T follicular helper cell (primary cell): Measurements from ENCODE around the gene STX5.
"Not testable (repeated sequence)": the region's sequence is repeated elsewhere in the genome, so short reads cannot be mapped to it uniquely, and the experiment has no call there.

Experiments used
- DNase-seq: peaks from one replicate; pipeline ENCODE4 v3.0.0-alpha.2; 2020; ENCODE audit warnings: low read depth

Gene STX5

GRCh38 chr11:62830904-62831519, 839 bp downstream of the STX5 start:
- no peak for DNase-seq

GRCh38 chr11:62828130-62828529, 3.7 kb downstream of the STX5 start:
- DNase-seq = not testable (repeated sequence)

DNA sequence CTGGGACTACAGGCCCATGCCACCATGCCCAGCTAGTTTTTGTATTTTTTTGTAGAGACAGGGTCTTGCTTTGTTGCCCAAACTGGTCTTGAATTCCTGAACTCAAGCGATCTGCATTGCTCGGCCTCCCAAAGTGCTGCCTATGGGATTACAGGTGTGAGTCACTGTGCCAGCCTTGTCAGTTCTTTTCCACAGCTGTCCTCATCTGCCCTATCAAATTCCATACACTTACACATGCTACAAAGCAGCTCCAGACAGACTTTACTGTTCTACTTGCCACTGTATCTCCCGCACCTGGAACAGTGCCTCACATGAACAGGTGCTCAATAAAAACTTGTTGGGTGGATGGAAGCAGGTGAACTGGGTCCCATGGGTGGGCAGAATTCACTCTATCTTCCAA, 8.2 kb downstream of the STX5 start:
- no peak for DNase-seq

GRCh38 chr11:62817129-62817528, 14.7 kb downstream of the STX5 start:
- no peak for DNase-seq

DNA sequence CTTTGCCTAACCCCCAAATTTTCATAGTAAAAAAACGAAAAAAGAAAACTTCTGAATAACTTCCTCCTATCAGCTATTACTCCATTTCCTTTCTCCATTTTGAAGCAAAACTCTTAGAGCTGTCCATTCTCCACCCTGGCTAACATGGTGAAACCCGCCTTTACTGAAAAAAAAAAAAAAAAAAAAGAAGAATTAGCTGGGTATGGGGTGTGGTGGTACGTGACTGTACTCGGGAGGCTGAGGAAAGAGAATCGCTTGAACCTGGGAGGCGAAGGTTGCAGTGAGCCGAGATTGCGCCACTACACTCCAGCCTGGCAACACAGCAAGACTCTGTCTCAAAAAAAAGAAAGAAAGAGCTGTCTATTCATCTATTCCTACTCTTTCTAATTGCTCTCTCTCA, 15.3 kb downstream of the STX5 start:
- no peak for DNase-seq

DNA sequence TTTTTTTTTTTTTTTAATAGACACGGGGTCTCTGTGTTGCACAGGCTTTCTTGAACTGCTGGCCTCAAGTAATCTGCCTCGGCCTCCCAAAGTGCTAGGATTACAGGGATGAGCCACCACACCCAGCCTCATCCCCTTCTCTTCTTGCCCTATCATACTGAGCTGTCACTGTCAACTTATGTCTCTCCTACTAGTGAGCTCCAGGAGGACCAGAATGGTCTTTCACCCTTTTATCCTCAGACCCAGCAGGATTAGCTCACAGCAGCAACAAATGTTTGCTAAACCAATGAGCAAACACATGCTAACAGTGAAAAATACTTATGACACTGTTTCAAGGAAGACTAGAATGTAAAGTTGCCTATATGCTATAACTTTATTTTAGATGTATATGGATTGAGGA, 20.2 kb downstream of the STX5 start:
- DNase-seq = no peak

DNA sequence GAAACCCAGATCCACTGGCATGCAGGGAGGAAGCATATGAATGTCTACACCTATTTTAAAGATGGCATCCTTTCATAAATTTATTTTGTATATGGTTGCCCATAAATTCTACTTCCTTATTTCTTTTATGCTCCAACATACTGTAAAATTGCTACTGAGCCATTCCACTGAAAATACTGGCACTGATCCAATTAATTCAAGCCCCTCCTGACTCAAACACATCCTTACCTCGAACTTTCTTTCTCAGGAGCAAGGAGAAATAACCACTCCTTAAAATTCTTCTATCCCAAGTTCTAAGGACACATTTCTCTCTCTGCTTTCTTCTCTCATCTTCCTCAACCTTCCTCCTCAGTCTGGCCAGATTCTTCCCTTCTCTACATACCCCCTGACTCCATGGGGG, 21.1 kb downstream of the STX5 start:
- no peak for DNase-seq

GRCh38 chr11:62806611-62807121, 25.2 kb downstream of the STX5 start:
- DNase-seq = no peak

- no peak for DNase-seq
Observed at GRCh38 chr11:62805961-62806441, 25.9 kb downstream of the STX5 start.

DNA sequence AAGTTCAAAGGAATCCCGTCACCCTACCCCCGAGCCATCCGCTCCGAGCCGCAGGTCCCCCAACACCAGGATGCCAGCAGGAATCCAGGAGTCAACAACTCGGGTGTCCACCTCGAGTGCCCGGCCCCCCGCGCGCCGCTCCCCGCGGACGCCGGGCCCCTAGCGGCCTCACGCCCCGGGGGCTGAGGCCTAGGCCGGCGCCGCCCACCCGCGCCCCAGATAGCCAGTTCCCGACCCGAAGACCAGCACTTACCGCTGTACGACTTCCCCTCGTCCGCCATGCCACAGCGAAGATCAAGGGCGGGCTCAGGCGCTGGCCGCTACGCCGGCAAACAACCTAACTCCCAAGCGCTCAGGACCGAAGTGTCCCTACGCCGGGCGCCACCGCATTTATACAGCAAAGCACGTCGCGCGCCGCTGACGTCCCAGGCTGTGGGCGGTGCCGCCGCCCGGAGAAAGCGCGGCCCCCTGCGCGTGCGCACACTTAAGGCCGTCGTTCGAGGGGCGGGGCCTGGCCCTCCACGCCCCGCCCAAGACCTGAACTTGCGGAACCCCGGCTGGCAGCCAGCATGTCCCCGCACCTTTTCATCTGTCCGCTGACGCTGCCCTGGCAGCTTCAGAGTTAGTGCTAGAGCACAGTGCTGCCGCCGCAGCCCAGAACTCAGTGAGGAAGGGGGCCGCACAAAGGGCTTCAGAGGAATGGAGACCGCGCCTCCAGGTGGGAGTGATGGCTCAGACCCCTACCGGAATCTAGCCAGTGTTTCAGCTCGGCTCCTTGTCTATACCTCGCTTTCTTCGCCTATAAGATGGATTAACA, 26.6 kb downstream of the STX5 start, which contains the start of gene NXF1:
NXF1 (minus strand) TSS at position 365 of the 817 bp plus-strand sequence; CDS start at position 281, 84 bp downstream.
- peak; percentile 92 for DNase-seq

GRCh38 chr11:62804310-62805075, 27.4 kb downstream of the STX5 start:
- DNase-seq = no peak

DNA sequence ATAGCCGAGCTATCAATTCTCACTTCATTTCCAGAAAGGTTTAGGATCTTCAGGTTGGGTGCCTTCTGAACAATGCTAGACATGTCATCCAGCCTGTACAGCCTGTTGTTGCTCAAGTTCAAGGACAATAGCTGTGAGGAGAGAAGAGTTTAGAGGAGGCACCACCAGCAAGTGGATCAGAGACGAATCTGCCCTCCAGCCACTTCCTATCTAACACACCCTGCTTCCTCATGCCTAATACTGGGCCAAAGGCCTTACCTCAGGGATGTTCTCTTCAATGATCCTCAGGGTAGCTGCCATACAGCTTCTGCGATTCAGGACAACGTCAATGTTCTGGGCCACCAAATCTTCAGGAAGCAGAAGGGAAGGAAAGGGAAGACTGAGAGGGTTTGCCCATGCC, 30.8 kb downstream of the STX5 start:
- DNase-seq = no peak

GRCh38 chr11:62799486-62799885, 32.4 kb downstream of the STX5 start:
- no peak for DNase-seq

- no peak for DNase-seq
Observed at GRCh38 chr11:62796281-62796680, 35.6 kb downstream of the STX5 start.

- DNase-seq = no peak
Observed at GRCh38 chr11:62794201-62794775, 37.6 kb downstream of the STX5 start.

DNA sequence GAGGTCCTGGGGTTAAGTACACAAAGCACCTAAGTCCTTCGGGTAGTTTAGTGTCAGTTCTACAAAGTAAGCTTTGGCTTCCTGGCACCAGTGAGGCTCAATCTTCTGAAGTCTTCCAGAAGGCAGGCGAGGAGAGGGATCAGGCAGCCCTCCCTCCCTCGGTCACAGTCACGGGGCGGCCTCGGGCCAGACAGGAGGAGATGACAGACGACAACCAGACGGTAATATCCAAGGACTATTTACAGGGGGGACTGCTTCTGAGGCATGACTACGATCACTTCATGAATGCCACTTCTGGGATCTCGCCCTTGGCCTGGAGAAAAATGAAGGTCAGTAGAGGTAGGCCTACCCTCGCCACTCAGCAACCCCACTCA, 39.7 kb downstream of the STX5 start:
- no peak for DNase-seq

DNA sequence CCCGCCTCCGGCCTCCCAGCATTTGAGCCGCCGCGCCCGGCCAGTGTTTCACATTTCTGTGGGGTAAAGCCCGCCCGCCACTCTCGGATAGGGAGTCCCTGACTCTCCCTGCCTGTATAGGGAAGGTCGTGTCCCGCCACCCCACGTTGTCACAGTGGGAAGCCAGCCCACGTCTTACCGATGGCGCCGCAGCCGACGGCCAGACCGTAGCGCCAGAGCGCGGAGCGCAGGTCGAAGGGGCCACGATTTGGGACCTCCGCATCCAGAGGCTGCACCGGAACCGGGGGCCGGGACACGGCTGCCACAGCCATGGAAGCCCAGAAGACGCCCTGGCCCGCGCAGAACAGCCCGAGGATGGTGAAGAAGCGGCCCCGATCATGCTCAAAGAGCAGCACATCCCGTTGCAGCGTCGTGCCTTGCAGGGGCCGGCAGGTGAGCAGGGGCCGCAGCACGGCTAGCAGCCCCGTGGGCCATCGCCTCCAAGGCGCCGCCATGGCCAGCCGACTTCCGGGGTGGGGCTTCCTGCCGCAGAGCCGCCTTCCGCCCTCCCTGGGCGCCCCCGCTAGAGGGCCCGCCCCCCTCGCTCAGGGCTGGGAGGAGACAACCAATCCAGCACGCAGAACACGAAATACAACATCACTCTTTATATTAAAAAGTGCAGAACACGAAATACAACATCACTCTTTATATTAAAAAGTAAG, 40.2 kb downstream of the STX5 start, which contains the start of gene TMEM223:
TMEM223 (minus strand) TSS at position 506 of the 701 bp plus-strand sequence; CDS start at position 494, 12 bp downstream.
- peak; percentile 83 for DNase-seq

GRCh38 chr11:62789576-62789975, 42.3 kb downstream of the STX5 start:
- no peak for DNase-seq

DNA sequence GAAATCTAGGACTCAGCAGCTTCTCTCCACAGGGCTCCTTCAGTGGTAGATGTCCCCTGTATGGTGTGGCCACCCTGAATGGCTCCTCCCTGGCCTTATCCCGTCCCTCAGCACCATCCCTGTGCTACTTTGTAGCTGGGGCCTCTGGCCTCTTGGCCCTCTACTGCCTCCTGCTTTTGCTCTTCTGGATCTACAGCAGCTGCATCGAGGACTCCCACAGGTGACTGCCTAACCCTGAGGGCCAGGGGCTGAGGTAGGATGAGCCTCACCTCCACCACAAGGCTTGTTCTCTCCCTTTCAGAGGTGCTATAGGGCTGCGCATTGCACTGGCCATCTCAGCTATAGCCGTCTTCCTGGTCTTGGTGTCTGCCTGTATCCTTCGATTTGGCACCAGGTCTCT, 42.9 kb downstream of the STX5 start:
- DNase-seq = no peak

DNA sequence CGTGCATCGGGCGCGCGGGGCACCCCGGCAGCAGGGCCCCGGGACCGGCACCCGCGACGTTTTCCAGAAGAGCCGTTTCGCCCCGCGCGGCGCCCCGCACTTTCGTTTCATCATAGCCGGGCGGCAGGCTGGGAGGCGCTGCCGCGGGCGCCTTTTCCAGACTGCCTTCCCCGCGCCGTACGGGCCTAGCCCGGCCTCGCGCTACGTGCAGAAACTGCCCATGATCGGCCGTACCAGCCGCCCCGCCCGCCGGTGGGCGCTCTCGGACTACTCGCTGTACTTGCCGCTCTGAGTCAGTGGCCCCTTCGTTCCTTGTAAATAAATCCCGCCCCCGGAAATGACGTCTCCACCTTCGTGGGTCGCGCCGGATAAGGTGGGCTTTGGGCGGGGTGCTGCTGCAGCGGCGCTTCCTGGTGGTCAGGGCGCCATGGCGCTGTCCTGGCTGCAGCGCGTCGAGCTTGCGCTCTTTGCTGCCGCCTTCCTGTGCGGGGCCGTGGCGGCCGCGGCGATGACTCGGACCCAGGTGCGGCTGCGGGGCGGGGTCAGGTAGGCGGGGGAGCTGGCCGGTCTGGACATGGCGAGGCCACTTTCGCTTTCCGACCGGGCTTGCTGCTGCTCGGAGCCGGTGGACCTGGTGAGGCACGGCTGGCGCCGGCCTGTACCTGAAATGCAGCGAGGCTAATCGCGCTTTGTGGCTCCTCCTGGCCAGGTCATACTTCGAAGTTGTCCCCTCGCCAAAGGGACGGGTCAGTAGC, 44.7 kb downstream of the STX5 start, which contains the start of gene TMEM179B:
TMEM179B (plus strand) TSS at position 398 of the 755 bp plus-strand sequence; CDS start at position 428, 30 bp downstream.
- peak; percentile 95 for DNase-seq
